Activated naive CD4-positive, alpha-beta T cell treated with anti-CD3 and anti-CD28 coated beads, Interleukin-2, amount 10 ng/mL, durations not matched to agents 5 hours and 36 hours (primary cell): ENCODE data around the gene RNU5D-1. TPM values are rescaled to one million over a fixed set of nuclear protein-coding genes. Genes with fewer than 3 reads are reported as not detected.

Experiments
- total RNA-seq, 2 experiments: library from RNA; stranded (reverse); gene quantifications; one replicate each; pipeline ENCODE4 v1.2.3, GENCODE V29; 2021

Gene RNU5D-1
- not detected for total RNA-seq

DNA sequence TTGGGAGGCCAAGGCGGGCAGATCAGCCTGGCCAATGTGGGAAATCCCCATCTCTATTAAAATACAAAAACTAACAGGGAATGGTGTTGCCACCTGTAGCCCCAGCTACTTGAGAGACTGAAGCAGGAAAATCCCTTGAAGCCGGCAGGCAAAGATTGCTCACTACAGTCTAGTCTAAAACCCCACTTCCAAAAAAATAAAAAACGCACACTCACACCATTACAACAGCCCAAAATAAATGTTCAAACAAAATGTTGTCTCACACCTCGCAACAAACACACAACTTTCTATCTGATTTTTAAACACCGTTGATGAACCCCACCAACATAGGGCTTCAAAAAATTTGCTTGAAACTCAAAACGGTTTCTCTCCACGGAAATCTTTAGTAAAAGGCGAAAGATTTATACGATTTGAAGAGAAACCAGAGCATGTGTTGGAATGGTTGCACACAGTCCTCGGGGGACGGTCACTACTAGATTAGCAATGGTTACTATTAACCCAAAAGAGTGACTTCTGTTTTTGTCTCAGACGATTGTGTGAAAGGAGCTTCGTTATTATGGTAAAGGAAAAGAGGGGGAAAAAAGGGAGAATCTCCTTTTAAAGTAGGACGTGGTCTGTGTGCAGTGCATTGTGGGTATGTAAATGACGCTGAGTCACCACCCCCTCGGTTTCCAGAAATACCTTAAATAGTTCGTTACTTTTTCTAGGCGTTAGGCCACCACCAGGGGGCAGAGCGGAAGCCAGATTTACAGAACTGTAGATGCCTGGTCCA is at the start of gene RNU5D-1:
TSS of gene RNU5D-1 (minus strand) at position 430 of the 772 bp plus-strand sequence.

DNA sequence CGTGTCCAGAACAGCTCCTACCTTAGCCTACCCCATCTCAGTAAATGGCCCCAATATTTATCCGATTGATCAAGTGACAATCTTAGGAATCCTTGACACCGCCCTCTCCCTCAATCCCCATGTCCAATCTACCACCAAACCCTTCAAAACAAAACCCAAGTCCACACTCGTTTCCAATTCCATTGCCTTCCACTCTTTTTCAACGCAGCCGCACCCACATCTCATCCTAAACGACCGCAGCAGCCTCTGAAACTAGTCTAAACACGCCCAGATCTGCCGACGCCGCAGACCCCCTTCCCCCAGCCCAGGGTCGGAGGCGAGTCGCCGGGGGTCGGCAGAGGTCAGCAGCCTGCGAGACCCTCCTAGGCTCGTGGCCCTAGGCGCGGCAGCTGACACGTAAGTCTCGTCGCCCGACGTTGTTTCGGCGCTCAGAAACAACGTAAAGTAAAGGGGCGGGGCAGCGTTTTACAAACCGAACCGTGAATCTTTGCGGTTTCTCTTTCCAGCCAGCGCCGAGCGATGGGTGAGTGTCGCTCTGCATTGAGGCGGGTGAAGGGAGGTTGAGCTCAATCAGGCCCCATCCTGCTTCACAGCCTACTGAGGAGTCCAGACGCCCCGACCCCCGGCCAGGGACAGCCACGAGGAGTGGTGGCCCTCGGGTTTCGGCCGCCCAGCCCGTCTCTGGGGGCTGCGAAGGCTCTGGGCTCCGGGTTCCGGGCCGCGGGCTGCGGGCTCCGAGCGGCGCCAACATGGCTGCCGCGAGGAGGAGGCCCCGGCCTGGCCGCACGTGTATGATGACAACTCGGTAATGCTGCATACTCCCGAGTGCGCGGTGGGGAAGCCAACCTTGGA is 44.3 kb upstream of the RNU5D-1 start, which contains the start of gene RPS8:
TSS of gene RPS8 (plus strand) at position 463 of the 852 bp plus-strand sequence. CDS start at position 520, 57 bp downstream.

DNA sequence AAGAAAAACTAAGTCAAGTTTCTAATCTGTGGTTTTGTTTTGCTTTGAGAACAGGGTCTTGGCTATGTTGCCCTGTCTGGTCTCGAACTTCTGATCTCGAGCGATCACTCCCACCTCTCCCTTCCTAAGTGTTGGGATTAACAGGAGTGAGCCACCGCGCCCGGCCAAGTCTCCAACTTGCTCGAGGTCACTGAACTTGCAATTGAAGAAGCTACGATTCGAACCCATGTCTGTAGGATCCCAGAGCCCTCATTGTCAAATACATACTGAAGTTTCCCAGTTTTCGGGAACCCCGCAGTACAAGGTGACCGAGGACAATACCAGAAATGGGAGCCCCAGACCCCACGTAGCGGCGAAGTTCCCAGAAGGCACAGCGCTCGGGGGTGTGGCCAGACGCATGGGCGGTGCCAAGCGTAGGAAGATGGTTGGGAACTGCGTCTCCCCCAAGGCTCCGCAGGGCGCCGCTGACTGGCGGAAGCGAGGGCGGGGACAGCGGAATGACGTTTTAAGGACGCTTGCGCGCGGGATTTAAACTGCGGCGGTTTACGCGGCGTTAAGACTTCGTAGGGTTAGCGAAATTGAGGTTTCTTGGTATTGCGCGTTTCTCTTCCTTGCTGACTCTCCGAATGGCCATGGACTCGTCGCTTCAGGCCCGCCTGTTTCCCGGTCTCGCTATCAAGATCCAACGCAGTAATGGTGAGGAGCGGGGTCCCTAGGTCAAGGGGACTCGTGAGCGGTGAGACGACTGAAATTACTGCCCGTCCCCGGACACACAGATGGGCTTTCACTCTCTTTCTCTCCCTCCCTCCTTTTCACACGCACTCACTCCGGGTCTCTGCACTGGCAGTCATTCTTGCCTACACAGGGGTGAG is 8.6 kb upstream of the RNU5D-1 start, which contains the start of gene KIF2C:
TSS of gene KIF2C (plus strand) at position 531 of the 872 bp plus-strand sequence. CDS start at position 627, 96 bp downstream.

Other genes with a start within 250 kb of the RNU5D-1 start
- gene TMEM53, start 56.7 kb downstream of the RNU5D-1 start, total RNA-seq = 1 to 10 TPM; 2.9 to 3.2 TPM
- gene ARMH1, start 56.5 kb downstream of the RNU5D-1 start, total RNA-seq = 100 to 1,000 TPM; 128 to 140 TPM
- gene KIF2C, start 8.7 kb upstream of the RNU5D-1 start, total RNA-seq = 10 to 100 TPM; 75.3 to 81.8 TPM
- 1,000 to 10,000 TPM; 2,911 to 2,923 TPM for gene RPS8, start 44.4 kb upstream of the RNU5D-1 start, total RNA-seq
- under 1 TPM; 0.65 to 0.78 TPM for gene BEST4, start 57.0 kb upstream of the RNU5D-1 start, total RNA-seq
- gene PLK3, start 69.2 kb upstream of the RNU5D-1 start, total RNA-seq = 10 to 100 TPM; 69.8 to 72.4 TPM
- 1 to 10 TPM in 1 of 2 experiments, under 1 TPM in 1; 0.93 to 1.3 TPM for gene DYNLT4, start 76.2 kb upstream of the RNU5D-1 start, total RNA-seq
- gene BTBD19, start 77.4 kb upstream of the RNU5D-1 start, total RNA-seq = 1 to 10 TPM; 7.3 to 8.5 TPM
- under 1 TPM; 0.53 to 0.86 TPM for gene PTCH2, start 112.1 kb upstream of the RNU5D-1 start, total RNA-seq